ENCODE measurements around the gene STX2.
"Not testable (repeated sequence)": the region's sequence is repeated elsewhere in the genome, so short reads cannot be mapped to it uniquely, and the experiment has no call there.

Gene STX2

GRCh38 chr12:130856088-130856487 is 17.0 kb upstream of the STX2 start:
- peaks cover 5% of the 10 kb centered on the region for H3K9me3 Mint-ChIP-seq
- peaks cover 4% of the 10 kb centered on the region for H3K36me3 Mint-ChIP-seq
- H3K4me3 Mint-ChIP-seq = no peak overlapping the region
- peaks cover 12% of the 10 kb centered on the region for H3K27me3 Mint-ChIP-seq
- no peaks in the 10 kb centered on the region for H3K4me1 Mint-ChIP-seq
- DNase-seq (ENCODE audit: low spot score in 2 of 2) = no peak
- ATAC-seq (ENCODE audit: low read depth) = no peak
- H3K27ac Mint-ChIP-seq = no peak overlapping the region

GRCh38 chr12:130850418-130851021 is 11.5 kb upstream of the STX2 start:
- Mint-ChIP-seq H3K9me3 (no peaks in the 10 kb centered on the region), H3K27me3 (peaks cover 21% of the 10 kb centered on the region)
- no peak for ATAC-seq (ENCODE audit: low read depth)

GRCh38 chr12:130849561-130850417 is 10.7 kb upstream of the STX2 start:
- Mint-ChIP-seq H3K4me3 (no peak overlapping the region), H3K4me1 (no peaks in the 10 kb centered on the region), H3K27me3 (peaks cover 21% of the 10 kb centered on the region), H3K27ac (no peak overlapping the region), H3K9me3 (no peaks in the 10 kb centered on the region), H3K36me3 (no peaks in the 10 kb centered on the region)
- DNase-seq (ENCODE audit: low spot score in 2 of 2) = no peak
- no peak for ATAC-seq (ENCODE audit: low read depth)

More at GRCh38 chr12:130850418-130851021, 11.5 kb upstream of the STX2 start:
- no peak for DNase-seq (ENCODE audit: low spot score in 2 of 2)
- H3K36me3 Mint-ChIP-seq = no peaks in the 10 kb centered on the region
- no peak overlapping the region for H3K4me3 Mint-ChIP-seq
- H3K4me1 Mint-ChIP-seq = no peaks in the 10 kb centered on the region
- no peak overlapping the region for H3K27ac Mint-ChIP-seq

GRCh38 chr12:130848785-130849305 is 9.8 kb upstream of the STX2 start:
- ATAC-seq (ENCODE audit: low read depth); H3K4me3 Mint-ChIP-seq; H3K27ac Mint-ChIP-seq; DNase-seq (ENCODE audit: low spot score in 2 of 2); H3K36me3 Mint-ChIP-seq; H3K4me1 Mint-ChIP-seq; H3K9me3 Mint-ChIP-seq: not testable (repeated sequence)
- H3K27me3 Mint-ChIP-seq = peaks cover 19% of the 10 kb centered on the region

- H3K4me3 Mint-ChIP-seq; DNase-seq (ENCODE audit: low spot score in 2 of 2); H3K9me3 Mint-ChIP-seq; H3K27ac Mint-ChIP-seq; H3K36me3 Mint-ChIP-seq; H3K4me1 Mint-ChIP-seq; ATAC-seq (ENCODE audit: low read depth): not testable (repeated sequence)
- H3K27me3 Mint-ChIP-seq = peaks cover 18% of the 10 kb centered on the region
Observed at GRCh38 chr12:130848105-130848504, 9.1 kb upstream of the STX2 start.

- no peaks in the 10 kb centered on the region for H3K4me1 Mint-ChIP-seq
- H3K27me3 Mint-ChIP-seq = peaks cover 13% of the 10 kb centered on the region
- no peaks in the 10 kb centered on the region for H3K9me3 Mint-ChIP-seq
- ATAC-seq (ENCODE audit: low read depth) (no peak), DNase-seq (ENCODE audit: low spot score in 2 of 2) (no peak)
- H3K27ac Mint-ChIP-seq = no peak overlapping the region
- H3K4me3 Mint-ChIP-seq = no peak overlapping the region
- H3K36me3 Mint-ChIP-seq = no peaks in the 10 kb centered on the region
Observed at GRCh38 chr12:130847112-130847511, 8.1 kb upstream of the STX2 start.

GRCh38 chr12:130846369-130846768 is 7.3 kb upstream of the STX2 start:
- peaks cover 13% of the 10 kb centered on the region for H3K27me3 Mint-ChIP-seq
- H3K4me1 Mint-ChIP-seq = no peaks in the 10 kb centered on the region
- no peak overlapping the region for H3K27ac Mint-ChIP-seq
- no peaks in the 10 kb centered on the region for H3K36me3 Mint-ChIP-seq
- no peak for DNase-seq (ENCODE audit: low spot score in 2 of 2)
- ATAC-seq (ENCODE audit: low read depth) = no peak
- no peaks in the 10 kb centered on the region for H3K9me3 Mint-ChIP-seq
- no peak overlapping the region for H3K4me3 Mint-ChIP-seq

GRCh38 chr12:130839770-130840404 is 837 bp upstream of the STX2 start:
- Mint-ChIP-seq H3K9me3 (no peaks in the 10 kb centered on the region), H3K27me3 (no peaks in the 10 kb centered on the region), H3K4me1 (peaks cover 8% of the 10 kb centered on the region), H3K4me3 (peak overlapping the region; percentile 87), H3K36me3 (no peaks in the 10 kb centered on the region), H3K27ac (peak overlapping the region; percentile 35)
- ATAC-seq (ENCODE audit: low read depth) (no peak), DNase-seq (ENCODE audit: low spot score in 2 of 2) (no peak)

GRCh38 chr12:130838284-130838950 is 633 bp downstream of the STX2 start:
- H3K36me3 Mint-ChIP-seq = no peaks in the 10 kb centered on the region
- no peaks in the 10 kb centered on the region for H3K27me3 Mint-ChIP-seq
- ATAC-seq (ENCODE audit: low read depth) (peak; percentile 4), DNase-seq (ENCODE audit: low spot score in 2 of 2) (peak in 1 of 2 donors; percentile 33)
- no peak overlapping the region for H3K27ac Mint-ChIP-seq
- peaks cover 8% of the 10 kb centered on the region for H3K4me1 Mint-ChIP-seq
- H3K9me3 Mint-ChIP-seq = no peaks in the 10 kb centered on the region
- H3K4me3 Mint-ChIP-seq = peak overlapping the region; percentile 55

- Mint-ChIP-seq H3K36me3 (no peaks in the 10 kb centered on the region), H3K4me3 (no peak overlapping the region), H3K9me3 (no peaks in the 10 kb centered on the region), H3K27me3 (no peaks in the 10 kb centered on the region), H3K27ac (no peak overlapping the region), H3K4me1 (peaks cover 8% of the 10 kb centered on the region)
- DNase-seq (ENCODE audit: low spot score in 2 of 2) (no peak), ATAC-seq (ENCODE audit: low read depth) (no peak)
Observed at GRCh38 chr12:130835436-130835835, 3.6 kb downstream of the STX2 start.

- H3K4me1 Mint-ChIP-seq = peaks cover 12% of the 10 kb centered on the region
- no peak overlapping the region for H3K27ac Mint-ChIP-seq
- no peaks in the 10 kb centered on the region for H3K9me3 Mint-ChIP-seq
- ATAC-seq (ENCODE audit: low read depth) (no peak), DNase-seq (ENCODE audit: low spot score in 2 of 2) (no peak)
- no peak overlapping the region for H3K4me3 Mint-ChIP-seq
- no peaks in the 10 kb centered on the region for H3K36me3 Mint-ChIP-seq
- H3K27me3 Mint-ChIP-seq = no peaks in the 10 kb centered on the region
Observed at GRCh38 chr12:130835011-130835410, 4.0 kb downstream of the STX2 start.

GRCh38 chr12:130832561-130833209 is 6.4 kb downstream of the STX2 start:
- H3K4me3 Mint-ChIP-seq = no peak overlapping the region
- ATAC-seq (ENCODE audit: low read depth) = no peak
- no peaks in the 10 kb centered on the region for H3K27me3 Mint-ChIP-seq
- peaks cover 5% of the 10 kb centered on the region for H3K4me1 Mint-ChIP-seq
- no peaks in the 10 kb centered on the region for H3K9me3 Mint-ChIP-seq
- DNase-seq (ENCODE audit: low spot score in 2 of 2) = no peak
- H3K36me3 Mint-ChIP-seq = no peaks in the 10 kb centered on the region
- H3K27ac Mint-ChIP-seq = no peak overlapping the region

GRCh38 chr12:130831876-130832405 is 7.1 kb downstream of the STX2 start:
- no peaks in the 10 kb centered on the region for H3K9me3 Mint-ChIP-seq
- DNase-seq (ENCODE audit: low spot score in 2 of 2) = no peak
- no peaks in the 10 kb centered on the region for H3K27me3 Mint-ChIP-seq
- peaks cover 8% of the 10 kb centered on the region for H3K4me1 Mint-ChIP-seq
- H3K27ac Mint-ChIP-seq = no peak overlapping the region
- no peaks in the 10 kb centered on the region for H3K36me3 Mint-ChIP-seq
- ATAC-seq (ENCODE audit: low read depth) = no peak
- no peak overlapping the region for H3K4me3 Mint-ChIP-seq
